ENCODE data around the gene ST8SIA5.

ST8SIA5 gene

DNA sequence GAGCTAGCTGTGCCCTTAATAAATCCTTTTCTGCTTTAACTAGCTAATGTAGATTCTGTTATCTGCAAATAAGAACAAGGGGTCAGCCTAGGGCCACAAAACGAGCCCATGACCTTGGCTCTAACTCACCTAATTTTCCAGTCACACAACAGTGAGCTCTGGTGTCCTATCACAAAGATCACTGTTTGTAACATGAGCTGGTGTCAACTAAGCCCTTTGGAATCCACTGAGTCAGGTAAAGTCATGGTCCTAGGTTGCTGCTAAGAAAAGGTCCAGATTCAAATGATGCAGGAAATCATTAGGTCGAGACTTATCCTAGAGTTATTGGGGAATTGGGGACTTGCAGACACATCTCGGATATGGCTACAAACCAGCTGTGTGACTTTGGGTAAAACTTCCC is 49.9 kb downstream of the ST8SIA5 start:
- H3K4me1 ChIP-seq (ENCODE audit: insufficient read depth, poor library complexity, severe bottlenecking), result no peaks in the 10 kb centered on the region
- TF ChIP-seq, protein P1, sequence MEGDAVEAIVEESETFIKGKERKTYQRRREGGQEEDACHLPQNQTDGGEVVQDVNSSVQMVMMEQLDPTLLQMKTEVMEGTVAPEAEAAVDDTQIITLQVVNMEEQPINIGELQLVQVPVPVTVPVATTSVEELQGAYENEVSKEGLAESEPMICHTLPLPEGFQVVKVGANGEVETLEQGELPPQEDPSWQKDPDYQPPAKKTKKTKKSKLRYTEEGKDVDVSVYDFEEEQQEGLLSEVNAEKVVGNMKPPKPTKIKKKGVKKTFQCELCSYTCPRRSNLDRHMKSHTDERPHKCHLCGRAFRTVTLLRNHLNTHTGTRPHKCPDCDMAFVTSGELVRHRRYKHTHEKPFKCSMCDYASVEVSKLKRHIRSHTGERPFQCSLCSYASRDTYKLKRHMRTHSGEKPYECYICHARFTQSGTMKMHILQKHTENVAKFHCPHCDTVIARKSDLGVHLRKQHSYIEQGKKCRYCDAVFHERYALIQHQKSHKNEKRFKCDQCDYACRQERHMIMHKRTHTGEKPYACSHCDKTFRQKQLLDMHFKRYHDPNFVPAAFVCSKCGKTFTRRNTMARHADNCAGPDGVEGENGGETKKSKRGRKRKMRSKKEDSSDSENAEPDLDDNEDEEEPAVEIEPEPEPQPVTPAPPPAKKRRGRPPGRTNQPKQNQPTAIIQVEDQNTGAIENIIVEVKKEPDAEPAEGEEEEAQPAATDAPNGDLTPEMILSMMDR (IDR thresholded peaks at IDR 0.05; ENCODE audit: poor library complexity, severe bottlenecking), result no peak

DNA sequence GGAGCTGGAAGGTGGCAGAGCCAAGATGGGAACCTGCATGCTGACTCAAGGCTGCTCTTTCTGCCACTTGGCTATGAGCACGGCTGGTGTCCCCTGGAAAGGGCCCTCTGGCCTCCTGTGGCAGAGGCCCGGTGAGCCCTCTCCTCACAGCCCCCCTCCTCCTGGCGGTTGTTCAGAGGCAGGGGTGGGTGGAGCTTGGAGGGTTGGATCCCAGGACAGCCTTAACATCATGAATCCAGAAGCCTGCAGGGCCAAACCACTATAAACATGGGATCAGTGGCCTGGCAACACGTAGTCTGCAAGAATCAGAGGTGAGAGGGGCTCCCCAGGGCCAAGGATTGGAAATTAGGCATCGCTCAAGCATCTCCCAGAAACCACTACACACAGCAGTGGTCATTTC is 51.3 kb downstream of the ST8SIA5 start:
- DNase-seq (ENCODE audit: low spot score), result no peak
- no peak overlapping the region for H3K27ac ChIP-seq (ENCODE audit: poor library complexity, severe bottlenecking)

More for the DNA sequence above, 49.9 kb downstream of the ST8SIA5 start:
- H3K4me3 ChIP-seq (ENCODE audit: severe bottlenecking), result no peak overlapping the region
- no peaks in the 10 kb centered on the region for H3K9me3 ChIP-seq (ENCODE audit: severe bottlenecking)
- H3K36me3 ChIP-seq (ENCODE audit: low read depth), result no peaks in the 10 kb centered on the region
- H3K27me3 ChIP-seq (ENCODE audit: insufficient read depth, poor library complexity, severe bottlenecking), result no peaks in the 10 kb centered on the region
- peak; percentile 83 for ATAC-seq (ENCODE audit: low read depth)
- DNase-seq (ENCODE audit: low spot score), result no peak
- no peak overlapping the region for H3K27ac ChIP-seq (ENCODE audit: poor library complexity, severe bottlenecking)

DNA sequence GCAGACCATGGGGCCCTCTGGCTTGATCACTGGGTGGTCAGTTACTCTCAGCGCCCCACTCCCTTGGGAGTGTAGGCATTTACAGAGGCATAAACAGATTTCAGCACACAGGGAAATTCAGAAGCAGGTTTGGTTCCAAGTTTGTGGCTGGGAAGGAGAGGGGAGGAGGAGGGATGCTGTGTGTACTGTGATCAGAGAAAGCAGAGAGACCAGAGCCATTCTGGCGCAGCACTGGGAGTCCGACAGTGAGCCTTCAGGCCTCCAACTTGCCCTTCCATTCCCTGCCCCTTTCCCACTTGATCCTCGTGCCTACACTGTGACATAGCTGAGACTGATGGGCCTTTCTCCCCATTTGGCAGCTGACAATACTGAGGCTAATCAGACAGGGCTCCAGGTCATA is 52.0 kb downstream of the ST8SIA5 start:
- TF ChIP-seq, protein P1 (IDR thresholded peaks at IDR 0.05; ENCODE audit: poor library complexity, severe bottlenecking), result no peak
- no peaks in the 10 kb centered on the region for H3K9me3 ChIP-seq (ENCODE audit: severe bottlenecking)
- H3K27me3 ChIP-seq (ENCODE audit: insufficient read depth, poor library complexity, severe bottlenecking), result no peaks in the 10 kb centered on the region

More for the DNA sequence above, 51.3 kb downstream of the ST8SIA5 start:
- ATAC-seq (ENCODE audit: low read depth), result no peak
- no peak overlapping the region for H3K4me3 ChIP-seq (ENCODE audit: severe bottlenecking)
- no peaks in the 10 kb centered on the region for H3K9me3 ChIP-seq (ENCODE audit: severe bottlenecking)
- no peaks in the 10 kb centered on the region for H3K27me3 ChIP-seq (ENCODE audit: insufficient read depth, poor library complexity, severe bottlenecking)
- H3K36me3 ChIP-seq (ENCODE audit: low read depth), result no peaks in the 10 kb centered on the region
- TF ChIP-seq, protein P1 (IDR thresholded peaks at IDR 0.05; ENCODE audit: poor library complexity, severe bottlenecking), result no peak
- H3K4me1 ChIP-seq (ENCODE audit: insufficient read depth, poor library complexity, severe bottlenecking), result no peaks in the 10 kb centered on the region

DNA sequence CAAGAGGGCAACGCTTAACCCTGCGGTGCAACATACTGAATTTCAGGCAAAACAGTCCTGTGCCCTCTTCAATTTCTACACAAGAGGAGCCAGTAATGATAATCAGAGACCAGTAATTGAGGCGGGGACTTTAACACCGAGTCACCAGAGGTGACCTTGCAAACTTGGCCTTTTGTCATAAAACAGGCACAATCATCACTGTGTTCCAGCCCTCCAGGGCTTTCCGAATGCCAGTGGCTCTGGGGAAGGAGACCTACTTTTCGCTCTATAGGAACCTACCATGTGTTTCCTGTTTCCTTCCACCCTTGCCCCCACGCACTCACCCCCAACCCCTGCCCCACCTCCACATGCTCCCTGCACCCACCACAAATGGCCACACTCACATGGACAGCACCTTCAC is 52.7 kb downstream of the ST8SIA5 start:
- no peaks in the 10 kb centered on the region for H3K27me3 ChIP-seq (ENCODE audit: insufficient read depth, poor library complexity, severe bottlenecking)
- H3K36me3 ChIP-seq (ENCODE audit: low read depth), result no peaks in the 10 kb centered on the region
- DNase-seq (ENCODE audit: low spot score) (no peak), ATAC-seq (ENCODE audit: low read depth) (no peak)
- H3K9me3 ChIP-seq (ENCODE audit: severe bottlenecking), result no peaks in the 10 kb centered on the region
- no peak overlapping the region for H3K4me3 ChIP-seq (ENCODE audit: severe bottlenecking)
- no peaks in the 10 kb centered on the region for H3K4me1 ChIP-seq (ENCODE audit: insufficient read depth, poor library complexity, severe bottlenecking)
- TF ChIP-seq, protein P1 (IDR thresholded peaks at IDR 0.05; ENCODE audit: poor library complexity, severe bottlenecking), result no peak
- H3K27ac ChIP-seq (ENCODE audit: poor library complexity, severe bottlenecking), result no peak overlapping the region

More for the DNA sequence above, 52.0 kb downstream of the ST8SIA5 start:
- DNase-seq (ENCODE audit: low spot score), result no peak
- Histone ChIP-seq H3K27ac (ENCODE audit: poor library complexity, severe bottlenecking) (no peak overlapping the region), H3K36me3 (ENCODE audit: low read depth) (no peaks in the 10 kb centered on the region), H3K4me3 (ENCODE audit: severe bottlenecking) (no peak overlapping the region), H3K4me1 (ENCODE audit: insufficient read depth, poor library complexity, severe bottlenecking) (no peaks in the 10 kb centered on the region)
- no peak for ATAC-seq (ENCODE audit: low read depth)

DNA sequence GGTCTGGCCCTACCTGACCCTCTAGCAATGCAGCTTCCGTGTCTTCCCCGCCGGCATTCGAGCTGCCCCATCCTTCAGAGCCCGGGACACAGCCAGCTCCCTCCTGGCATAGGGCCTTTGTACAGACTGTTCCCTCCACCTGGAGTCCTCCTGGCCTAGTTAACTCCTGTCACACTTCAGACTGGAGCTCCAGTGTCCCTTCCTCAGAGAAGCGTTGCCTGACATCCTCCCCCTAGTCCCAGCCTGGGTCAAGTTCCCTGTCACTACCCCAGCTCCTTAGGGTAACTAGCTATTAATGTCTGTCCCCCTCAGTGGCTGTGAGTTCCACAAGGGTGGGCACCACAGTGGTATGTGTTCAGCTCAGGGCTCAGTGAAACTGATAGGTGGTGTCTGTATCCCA is 54.4 kb downstream of the ST8SIA5 start:
- Histone ChIP-seq H3K9me3 (ENCODE audit: severe bottlenecking) (no peaks in the 10 kb centered on the region), H3K27me3 (ENCODE audit: insufficient read depth, poor library complexity, severe bottlenecking) (no peaks in the 10 kb centered on the region), H3K36me3 (ENCODE audit: low read depth) (no peaks in the 10 kb centered on the region), H3K4me3 (ENCODE audit: severe bottlenecking) (no peak overlapping the region), H3K4me1 (ENCODE audit: insufficient read depth, poor library complexity, severe bottlenecking) (no peaks in the 10 kb centered on the region), H3K27ac (ENCODE audit: poor library complexity, severe bottlenecking) (no peak overlapping the region)
- TF ChIP-seq, protein P1 (IDR thresholded peaks at IDR 0.05; ENCODE audit: poor library complexity, severe bottlenecking), result no peak
- no peak for ATAC-seq (ENCODE audit: low read depth)
- DNase-seq (ENCODE audit: low spot score), result no peak

All from RWPE2 (cell line).